GM12878 (cell line): ENCODE measurements around the gene GABBR2. TPM values are rescaled to one million over a fixed set of nuclear protein-coding genes. Genes with fewer than 3 reads are reported as not detected.

Source experiments
- ATAC-seq: fragments of 200-7000 bp; cut with Tn5 transposase; 3 replicates; pipeline ENCODE4 v1.9.1; 2020; ENCODE audit warnings: mild to moderate bottlenecking, moderate library complexity
- BruUV-seq: library from RNA; stranded (reverse); fragments of 400-500 nt; replicated peaks from 2 replicates; lab custom pipeline; 2021; lab: Mats Ljungman, UMichigan
- CTCF ChIA-PET: fragments of 300-600 bp; sonication (Branson Sonifier 250); formaldehyde crosslinking; extraction: SDS; loops from one replicate; lab custom pipeline; 2021; ENCODE audit warnings: inconsistent platforms; lab: Yijun Ruan, JAX
- POLR2A ChIA-PET: fragments of 350-600 bp; formaldehyde crosslinking; extraction: SDS; loops from one replicate; lab custom pipeline; 2021; ENCODE audit warnings: inconsistent platforms; lab: Charles Lee
- RAD21 ChIA-PET: fragments of 300-600 bp; sonication (Branson Sonifier 250); formaldehyde crosslinking; loops from one replicate; lab custom pipeline; 2023; ENCODE audit warnings: antibody characterized with exemption; ENCODE audit not compliant: unreplicated experiment; lab: Charles Lee
- SMC1A ChIA-PET: fragments of 300-600 bp; sonication (Branson Sonifier 250); formaldehyde crosslinking; loops from one replicate; lab custom pipeline; 2023; ENCODE audit not compliant: unreplicated experiment, uncharacterized antibody; lab: Charles Lee
- DNase-seq: peaks from one replicate; pipeline ENCODE4 v3.0.0-alpha.2; 2011; ENCODE audit warnings: low read depth, low spot score
- FAIRE-seq: peaks from 3 replicates; lab custom pipeline; 2011; peaks lifted over from hg19 to GRCh38; lab: Jason Lieb, UNC
- H2AFZ ChIP-seq: 2 replicates; pipeline ENCODE4 v1.6.0; 2011; ENCODE audit warnings: low read depth, low read length, control low read depth; ENCODE audit not compliant: control insufficient read depth
- H3K27ac ChIP-seq: 2 replicates; pipeline ENCODE4 v1.5.1; 2011; ENCODE audit warnings: control low read depth; ENCODE audit not compliant: control insufficient read depth, insufficient read depth
- H3K27me3 ChIP-seq, 2 experiments: replicated peaks in 1 of 2; 2 replicates each; pipeline versions ENCODE4 v1.6.0 to v1.6.1; 2011; ENCODE audit warnings: low read length in 1 of 2; ENCODE audit not compliant: control insufficient read depth in 2 of 2, insufficient read depth in 2 of 2
- H3K36me3 ChIP-seq, 2 experiments: 2 replicates each; pipeline ENCODE4 v1.5.1; 2011; ENCODE audit warnings: low read length in 1 of 2; ENCODE audit not compliant: control insufficient read depth in 2 of 2, insufficient read depth in 2 of 2
- H3K4me1 ChIP-seq: 2 replicates; pipeline ENCODE4 v1.6.1; 2011; ENCODE audit warnings: mild to moderate bottlenecking, low read length, moderate library complexity, mixed read lengths; ENCODE audit not compliant: control insufficient read depth, insufficient read depth
- H3K4me2 ChIP-seq: 2 replicates; pipeline ENCODE4 v1.6.0; 2011; ENCODE audit warnings: control low read depth; ENCODE audit not compliant: control insufficient read depth, insufficient read depth
- H3K4me3 ChIP-seq: fragments of 200-600 bp; sonication (generic); 2 replicates; pipeline ENCODE4 v1.5.1; 2016
- H3K79me2 ChIP-seq: 2 replicates; pipeline ENCODE4 v1.6.0; 2011; ENCODE audit warnings: low read length; ENCODE audit not compliant: control insufficient read depth, insufficient read depth
- H3K9ac ChIP-seq: 2 replicates; pipeline ENCODE4 v1.8.0; 2011; ENCODE audit warnings: low read length, control low read depth, mixed read lengths; ENCODE audit not compliant: control insufficient read depth, insufficient read depth
- H3K9me3 ChIP-seq: replicated peaks from 3 replicates; pipeline ENCODE4 v1.5.1; 2011; ENCODE audit warnings: mild to moderate bottlenecking, low read length; ENCODE audit not compliant: control insufficient read depth, insufficient read depth
- H4K20me1 ChIP-seq: 2 replicates; pipeline ENCODE4 v1.6.0; 2011; ENCODE audit not compliant: control insufficient read depth, insufficient read depth
- ATF2 ChIP-seq: IDR thresholded peaks from 2 replicates; pipeline ENCODE4 v1.6.1; 2012; ENCODE audit warnings: low read length, inconsistent platforms
- CBX5 ChIP-seq: sonication (generic); IDR thresholded peaks from 2 replicates; pipeline ENCODE4 v1.6.1; 2016; ENCODE audit warnings: low read depth, moderate library complexity, mild to moderate bottlenecking, inconsistent platforms
- CREB1 ChIP-seq: IDR thresholded peaks from 2 replicates; pipeline ENCODE4 v1.6.1; 2012; ENCODE audit warnings: low read depth, mild to moderate bottlenecking, inconsistent platforms
- IRF5 ChIP-seq: fragments of 450-650 bp; IDR thresholded peaks from 2 replicates; pipeline ENCODE4 v1.6.1; 2017; ENCODE audit warnings: borderline replicate concordance
- NBN ChIP-seq: fragments of 450-650 bp; IDR thresholded peaks from 2 replicates; pipeline ENCODE4 v1.6.1; 2016
- NFYB ChIP-seq: IDR thresholded peaks from 2 replicates; pipeline ENCODE4 v1.6.1; 2011; ENCODE audit warnings: low read depth, mild to moderate bottlenecking, low read length, improper control_type of control experiment, moderate library complexity; ENCODE audit not compliant: insufficient read depth
- SKIL ChIP-seq: fragments of 450-650 bp; IDR thresholded peaks from 2 replicates; pipeline ENCODE4 v1.6.1; 2017; ENCODE audit warnings: mild to moderate bottlenecking, low read depth, inconsistent platforms; ENCODE audit not compliant: poor library complexity, severe bottlenecking
- WGBS: methylation state at CpG from one replicate; pipeline ENCODE4 v1.1.6; 2016; ENCODE audit warnings: low lambda C conversion rate; ENCODE audit not compliant: insufficient replicate concordance, insufficient coverage; ENCODE audit errors: missing lambda C conversion rate; 5-methylcytosine and 5-hydroxymethylcytosine counted together
- in situ Hi-C: fragments of 300-500 bp; cut with MboI; formaldehyde crosslinking; loops from 9 replicates; pipeline ENCODE4 v1.14.3; 2018; ENCODE audit warnings: mixed read lengths
- intact Hi-C: fragments of 100-400 bp; cut with micrococcal nuclease; formaldehyde crosslinking; loops from one replicate; pipeline ENCODE4 v1.14.2; 2022; ENCODE audit not compliant: unreplicated experiment
- polyA plus RNA-seq, 11 experiments: library from polyadenylated mRNA; depleted of rRNA in 4 of 11; unstranded in 6 of 11; stranded (reverse) in 5 of 11; fragments of >200 nt; fragmentation: Nextera tagmentation in 4 of 11; fragmentation: Illumina TruSeq in 1 of 11; extraction: Ambion mirVana in 4 of 11; extraction: Trizol in 1 of 11; gene quantifications; 1 replicate in 1 of 11; 2 replicates in 10 of 11; pipeline versions ENCODE4 v1.2.1 to v1.2.3, GENCODE V29; 2011 to 2016; ENCODE audit warnings: inconsistent platforms in 2 of 11, missing spikeins in 2 of 11, low read depth in 1 of 11
- total RNA-seq, 4 experiments: library from RNA; depleted of rRNA in 3 of 4; stranded (reverse); fragments of >200 nt in 3 of 4; fragmentation: Illumina TruSeq in 1 of 4; extraction: Trizol in 1 of 4; gene quantifications; 2 replicates each; pipeline versions ENCODE4 v1.2.1 to v1.2.3, GENCODE V29; 2013 to 2021

Gene GABBR2
- total and polyA plus RNA-seq, 10 of the 15 experiments (the other 5 are each of a cell fraction or from before 2014, with no cell fraction given), result 0.02 to 2.2 (median 0.06) TPM; not detected in 2

- no peaks in the 10 kb centered on the region for H3K79me2 ChIP-seq
- no peak overlapping the region for H3K4me2 ChIP-seq
- no peak for ATAC-seq
- H3K9me3 ChIP-seq, result no peaks in the 10 kb centered on the region
- RAD21 ChIA-PET, result no interaction called here
- SMC1A ChIA-PET, result no interaction called here
- no peak overlapping the region for H3K9ac ChIP-seq
- no TSS peak for BruUV-seq
- no peaks in the 10 kb centered on the region for H4K20me1 ChIP-seq
- TF ChIP-seq ATF2 (no peak), CBX5 (no peak), NFYB (peak; percentile 71), IRF5 (no peak), SKIL (no peak), CREB1 (no peak), NBN (no peak)
- H3K27ac ChIP-seq, result no peak overlapping the region
- H2AFZ ChIP-seq, result no peak overlapping the region
- H3K36me3 ChIP-seq, result no peaks in the 10 kb centered on the region
- WGBS, result 35% methylated on average over 2 of the region's 2 CpGs
- H3K27me3 ChIP-seq, result no peaks in the 10 kb centered on the region; a peak in 2 of 4 replicates
- H3K4me3 ChIP-seq, result no peak overlapping the region
- in situ Hi-C loops (no loop called here), intact Hi-C loops (no loop called here)
- POLR2A ChIA-PET, result no interaction called here
- CTCF ChIA-PET, result no interaction called here
- no peak for FAIRE-seq
- no peak for DNase-seq
- no peaks in the 10 kb centered on the region for H3K4me1 ChIP-seq
These were observed 280.3 kb downstream of the GABBR2 start for GRCh38 chr9:98428454-98428853.
